HG03045 (cell line): ENCODE measurements around the gene MUTYH.
"Not testable (repeated sequence)": the region's sequence is repeated elsewhere in the genome, so short reads cannot be mapped to it uniquely, and the experiment has no call there.

Experiments
- ATAC-seq: cut with Tn5 transposase; IDR thresholded peaks from one replicate; pipeline ENCODE4 v1.9.1; 2021; ENCODE audit warnings: mild to moderate bottlenecking, moderate library complexity; ENCODE audit not compliant: unreplicated experiment

MUTYH gene

DNA sequence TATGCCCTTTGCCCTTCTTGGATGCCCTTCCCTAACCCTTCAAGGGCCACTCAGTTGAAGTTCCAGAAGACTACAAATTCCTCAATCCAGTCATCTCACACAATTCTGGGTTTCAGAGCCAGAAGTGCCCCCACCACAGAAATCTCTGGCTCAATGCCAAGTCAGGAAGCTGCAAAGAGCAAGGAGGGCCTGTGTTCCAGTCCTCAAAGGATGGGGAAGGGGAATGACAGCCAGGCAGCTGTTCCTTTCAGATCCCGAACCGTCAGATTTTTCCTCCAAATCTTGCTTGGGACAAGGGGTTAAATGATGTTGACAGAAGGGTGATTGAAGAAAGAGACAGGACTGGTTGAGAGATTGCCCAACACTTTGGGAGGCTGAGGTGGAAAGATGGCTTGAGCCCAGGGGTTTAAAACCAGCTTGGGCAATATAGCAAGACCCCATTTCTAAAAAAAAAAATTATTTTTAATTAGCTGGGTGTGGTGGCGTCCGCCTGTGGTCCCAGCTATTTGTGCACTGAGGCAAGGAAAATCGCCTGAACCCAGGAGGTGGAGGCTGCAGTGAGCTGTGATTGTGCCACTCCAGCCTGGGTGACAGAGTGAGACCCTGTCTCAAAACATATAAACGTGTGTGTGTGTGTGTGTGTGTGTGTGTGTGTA lies 14.3 kb downstream of the MUTYH start:
- ATAC-seq, result no peak

- no peak for ATAC-seq
Measured at GRCh38 chr1:45322486-45323040, 17.7 kb downstream of the MUTYH start.

DNA sequence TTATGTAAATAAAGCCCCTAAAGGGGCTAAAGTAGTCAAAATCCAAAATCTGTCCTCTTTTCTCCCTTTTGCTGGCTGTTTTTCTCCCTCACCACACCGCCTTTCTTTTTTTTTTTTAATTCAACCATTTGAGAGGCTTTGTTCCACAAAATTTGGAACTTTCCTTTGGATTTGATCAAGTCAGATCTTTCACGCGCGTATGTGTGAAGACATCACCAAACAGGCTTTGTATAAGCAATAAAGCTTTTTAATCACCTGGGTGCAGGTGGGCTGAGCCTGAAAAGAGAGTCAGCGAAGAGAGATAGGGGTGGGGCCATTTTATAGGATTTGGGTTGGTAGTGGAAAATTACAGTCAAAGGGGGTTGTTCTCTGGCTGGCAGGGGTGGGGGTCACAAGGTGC lies 18.8 kb downstream of the MUTYH start:
- no peak for ATAC-seq

DNA sequence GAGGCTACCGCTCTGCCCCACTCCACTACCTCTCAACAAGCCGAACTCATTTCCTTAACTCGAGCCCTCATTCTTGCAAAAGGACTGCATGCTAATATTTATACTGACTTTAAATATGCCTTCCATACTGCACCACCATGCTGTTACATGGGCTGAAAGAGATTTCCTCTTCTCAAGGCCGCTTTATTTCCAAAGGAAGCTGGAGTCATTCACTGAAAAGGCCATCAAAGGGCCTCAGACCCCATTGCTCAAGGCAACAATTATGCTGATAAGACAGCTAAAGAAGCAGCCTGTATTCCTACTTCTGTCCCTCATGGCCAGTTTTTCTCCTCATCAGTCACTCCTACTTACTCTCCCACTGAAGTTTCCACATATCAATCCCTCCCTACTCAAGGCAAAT lies 20.5 kb downstream of the MUTYH start:
- ATAC-seq, result no peak

- ATAC-seq, result no peak
Measured at GRCh38 chr1:45317166-45317565, 23.1 kb downstream of the MUTYH start.

- no peak for ATAC-seq
Measured at GRCh38 chr1:45314266-45314665, 26.0 kb downstream of the MUTYH start.

GRCh38 chr1:45306905-45307304 lies 33.3 kb downstream of the MUTYH start:
- no peak for ATAC-seq

DNA sequence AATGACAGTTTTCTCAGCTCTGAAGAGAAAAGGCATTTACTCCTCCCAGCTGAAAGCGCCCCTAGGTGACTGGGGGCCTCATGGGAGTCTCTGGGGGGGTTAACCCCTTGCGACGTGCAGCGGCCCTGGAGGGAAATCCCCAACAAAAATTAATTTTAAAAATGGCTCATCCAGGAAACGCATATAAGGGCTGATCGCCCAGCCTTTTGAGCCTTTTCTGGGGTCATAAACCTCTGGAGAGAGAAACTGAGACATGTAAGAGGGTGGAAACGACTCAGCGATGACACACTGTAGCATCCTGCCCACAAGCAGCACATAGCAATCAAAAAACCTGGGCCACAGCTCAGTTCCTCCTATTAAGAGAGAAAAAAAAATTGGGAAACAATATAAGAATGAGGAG lies 33.9 kb downstream of the MUTYH start:
- ATAC-seq, result no peak

DNA sequence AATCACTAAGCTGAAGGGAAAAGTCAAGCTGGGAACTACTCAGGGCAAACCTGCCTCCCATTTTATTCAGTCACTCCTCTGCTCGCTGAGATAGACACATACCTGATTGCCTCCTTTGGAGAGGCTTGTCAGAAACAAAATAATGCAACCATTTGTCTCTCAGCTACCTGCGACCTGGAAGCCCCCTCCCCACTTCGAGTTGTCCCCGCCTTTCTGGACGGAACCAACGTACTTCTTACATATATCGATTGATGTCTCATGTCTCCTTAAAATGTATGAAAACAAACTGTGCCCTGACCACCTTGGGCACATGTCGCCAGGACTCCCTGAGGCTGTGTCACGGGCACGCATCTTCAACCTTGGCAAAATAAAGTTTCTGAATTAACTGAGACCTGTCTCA lies 35.0 kb downstream of the MUTYH start:
- ATAC-seq, result no peak

DNA sequence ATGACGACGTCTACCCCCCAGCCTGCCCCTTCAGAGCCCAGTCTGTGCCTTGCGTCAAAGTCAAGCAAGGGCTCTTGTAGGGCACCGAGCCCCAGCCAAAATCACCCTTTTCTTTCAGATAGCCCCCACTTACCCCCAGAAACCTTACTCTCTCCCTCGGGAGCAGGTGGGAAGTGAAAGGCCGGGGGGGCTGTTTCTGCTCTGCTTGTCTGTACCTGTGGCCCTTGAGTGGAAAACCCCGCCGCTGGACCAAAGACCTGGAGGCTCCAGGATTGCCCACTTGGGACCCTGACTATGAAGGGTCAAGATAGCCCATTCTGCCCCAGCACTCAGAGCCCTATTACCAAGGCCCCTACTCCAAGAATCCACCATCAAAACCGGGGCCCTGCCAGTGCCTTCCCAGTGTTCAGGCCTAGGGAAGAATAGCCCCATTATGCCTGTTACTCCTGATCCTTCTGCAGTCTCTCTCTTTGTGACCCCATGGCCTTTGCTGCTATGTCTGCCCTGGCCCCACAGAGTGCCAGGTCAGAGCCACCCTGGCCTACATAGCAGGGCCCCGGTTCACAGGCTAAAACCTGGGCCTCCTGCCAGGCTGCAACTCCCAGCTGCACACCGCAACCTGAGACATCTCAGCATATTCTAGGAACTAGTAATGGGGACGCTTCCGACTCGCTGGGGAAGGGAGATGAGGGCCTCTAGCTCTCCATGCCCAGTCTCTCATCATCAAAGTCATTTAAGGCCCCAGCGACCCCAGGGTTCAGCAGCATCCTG lies 35.7 kb downstream of the MUTYH start:
- ATAC-seq, result no peak

DNA sequence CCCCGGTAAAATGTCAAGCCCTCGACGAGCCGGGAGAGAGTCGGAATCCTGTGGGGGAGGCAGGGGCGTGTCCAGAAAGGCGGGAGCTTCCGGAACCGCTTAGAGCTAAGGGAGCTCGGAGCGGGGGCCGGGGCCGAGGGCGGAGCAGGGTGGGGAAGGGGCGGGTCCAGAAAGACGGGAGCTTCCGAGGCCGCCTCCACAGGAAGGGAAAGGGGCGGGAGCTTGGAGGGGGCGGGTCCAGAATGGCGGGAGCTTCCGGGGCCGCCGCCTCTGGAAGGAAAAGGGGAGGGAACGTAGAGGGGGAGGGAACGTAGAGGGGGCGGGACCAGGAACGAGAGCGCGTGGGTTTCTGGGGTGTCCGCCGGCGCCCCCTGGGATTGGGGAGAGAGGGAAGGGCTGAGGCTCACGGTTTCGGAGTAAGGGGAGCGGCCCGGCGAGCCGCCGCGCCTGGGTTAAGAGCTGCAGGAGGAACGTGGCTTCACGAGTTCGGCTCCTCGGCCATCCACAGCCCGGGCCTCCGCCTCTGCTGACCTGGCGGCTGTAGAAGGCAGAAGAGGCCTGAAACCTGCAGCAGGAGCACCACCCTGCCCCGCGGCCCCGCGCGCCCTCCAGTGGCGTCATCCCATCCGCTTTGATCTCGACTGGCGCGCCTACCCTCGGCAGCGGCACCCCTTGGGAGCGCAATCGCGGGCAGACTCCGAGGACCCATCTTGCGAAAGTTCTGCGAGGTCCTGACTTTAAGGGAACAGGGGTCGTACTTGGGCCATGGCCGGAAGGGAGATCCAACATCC lies 36.5 kb downstream of the MUTYH start:
- ATAC-seq, result peak; percentile 79

- ATAC-seq, result no peak
Measured at GRCh38 chr1:45302505-45303150, 37.6 kb downstream of the MUTYH start.

- ATAC-seq, result no peak
Measured at GRCh38 chr1:45300669-45300997, 39.6 kb downstream of the MUTYH start.

- ATAC-seq, result no peak
Measured at GRCh38 chr1:45299981-45300668, 40.1 kb downstream of the MUTYH start.

DNA sequence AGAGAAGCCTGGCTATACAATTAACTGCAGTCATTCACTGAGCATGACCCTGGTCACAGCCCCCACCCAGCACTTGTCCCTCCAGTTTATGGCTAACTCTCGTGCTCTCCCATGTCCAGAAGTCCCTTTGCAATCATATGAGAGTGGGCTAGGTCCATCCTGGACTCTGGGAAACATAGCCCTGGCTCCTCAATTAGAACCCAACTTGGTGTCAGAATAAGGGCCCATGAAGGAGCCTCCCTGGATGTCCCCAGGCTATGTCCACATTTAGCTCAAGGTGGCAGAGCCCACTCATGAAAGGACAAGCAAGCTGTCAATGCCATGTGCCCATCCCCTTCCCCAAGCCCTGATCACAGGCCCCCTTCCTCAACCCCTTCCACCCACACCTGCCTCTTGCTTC lies 40.9 kb downstream of the MUTYH start:
- no peak for ATAC-seq

DNA sequence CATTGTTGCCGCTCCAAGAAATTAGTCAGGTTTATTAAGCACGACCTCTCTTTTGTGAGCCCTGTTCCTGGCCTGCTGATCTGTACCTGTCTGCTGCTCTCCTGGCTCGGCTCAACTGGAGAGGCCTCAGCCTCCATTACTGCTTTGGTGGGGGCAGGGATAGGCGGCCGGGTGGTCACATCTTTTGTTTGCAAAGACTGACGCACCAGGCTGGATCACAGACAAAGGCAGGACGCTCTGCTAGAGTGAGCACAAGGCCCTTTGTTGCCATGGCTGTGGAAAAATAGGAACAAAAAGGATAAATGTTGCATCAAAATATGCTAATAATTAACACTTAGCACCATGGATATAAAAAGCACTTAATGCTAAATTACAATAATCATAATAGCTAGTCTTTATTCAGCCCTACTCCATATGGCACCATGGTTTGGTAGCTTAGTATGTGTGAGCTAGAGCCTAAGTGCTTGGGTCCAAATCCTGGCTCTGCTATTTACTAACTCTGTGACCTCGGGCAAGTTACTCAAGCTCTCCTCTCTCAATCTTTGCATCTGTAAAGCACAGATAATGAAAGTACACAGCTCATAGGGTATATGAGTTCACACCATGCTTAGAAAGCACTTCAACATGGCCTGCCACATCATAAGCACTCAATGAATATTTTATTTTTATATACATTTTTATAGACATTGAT lies 42.4 kb downstream of the MUTYH start:
- no peak for ATAC-seq

DNA sequence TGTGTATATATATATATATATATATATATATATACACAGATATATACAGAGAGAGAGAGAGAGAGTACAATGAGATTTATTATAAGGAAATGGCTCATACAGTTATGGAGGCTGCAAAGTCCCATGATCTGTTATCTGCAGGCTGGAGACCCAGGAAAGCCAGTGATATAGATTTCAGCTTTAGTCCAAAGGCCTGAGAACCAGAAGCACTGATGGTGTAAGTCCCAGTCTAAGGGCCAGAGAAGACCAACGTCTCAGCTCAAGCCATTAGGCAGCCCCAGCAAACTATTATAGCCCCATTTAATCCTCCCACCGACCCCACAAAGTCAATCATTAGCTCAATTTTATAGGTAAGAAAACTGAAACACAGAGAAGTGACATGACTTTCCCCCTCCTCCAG lies 48.5 kb downstream of the MUTYH start:
- ATAC-seq, result no peak

DNA sequence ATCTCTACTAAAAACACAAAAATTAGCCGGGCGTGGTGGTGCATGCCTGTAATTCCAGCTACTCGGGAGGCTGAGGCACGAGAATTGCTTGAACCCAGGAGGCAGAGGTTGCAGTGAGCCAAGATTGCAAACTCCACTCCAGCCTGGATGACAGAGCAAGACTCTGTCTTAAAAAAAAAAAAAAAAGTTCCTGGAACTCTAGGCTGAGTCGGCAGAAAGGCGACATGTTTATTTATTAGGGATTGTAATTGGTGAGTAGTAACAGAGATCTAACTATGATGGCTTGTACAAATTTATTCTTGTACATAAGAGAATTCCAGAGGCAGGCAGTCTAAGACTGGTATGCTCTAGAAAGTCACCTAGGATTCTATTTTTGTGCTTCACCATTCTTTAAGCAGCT lies 49.2 kb downstream of the MUTYH start:
- not testable (repeated sequence) for ATAC-seq

DNA sequence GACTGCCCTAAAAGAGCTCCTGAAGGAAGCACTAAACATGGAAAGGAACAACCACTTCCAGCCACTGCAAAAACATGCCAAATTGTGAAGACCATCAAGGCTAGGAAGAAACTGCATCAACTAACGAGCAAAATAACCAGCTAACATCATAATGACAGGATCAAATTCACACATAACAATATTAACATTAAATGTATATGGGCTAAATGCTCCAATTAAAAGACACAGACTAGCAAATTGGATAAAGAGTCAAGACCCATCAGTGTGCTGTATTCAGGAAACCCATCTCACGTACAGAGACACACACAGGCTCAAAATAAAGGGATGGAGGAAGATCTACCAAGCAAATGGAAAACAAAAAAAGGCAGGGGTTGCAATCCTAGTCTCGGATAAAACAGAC lies 53.7 kb downstream of the MUTYH start:
- ATAC-seq, result not testable (repeated sequence)

GRCh38 chr1:45284858-45285257 lies 55.4 kb downstream of the MUTYH start:
- ATAC-seq, result not testable (repeated sequence)
